ENCODE measurements around the gene PHF12. TPM values are rescaled to one million over a fixed set of nuclear protein-coding genes. Genes with fewer than 3 reads are reported as not detected.
"Not testable (repeated sequence)": the region's sequence is repeated elsewhere in the genome, so short reads cannot be mapped to it uniquely, and the experiment has no call there.

PHF12 gene
- total RNA-seq, 1 experiment from 2014 or later = 53.2 TPM

DNA sequence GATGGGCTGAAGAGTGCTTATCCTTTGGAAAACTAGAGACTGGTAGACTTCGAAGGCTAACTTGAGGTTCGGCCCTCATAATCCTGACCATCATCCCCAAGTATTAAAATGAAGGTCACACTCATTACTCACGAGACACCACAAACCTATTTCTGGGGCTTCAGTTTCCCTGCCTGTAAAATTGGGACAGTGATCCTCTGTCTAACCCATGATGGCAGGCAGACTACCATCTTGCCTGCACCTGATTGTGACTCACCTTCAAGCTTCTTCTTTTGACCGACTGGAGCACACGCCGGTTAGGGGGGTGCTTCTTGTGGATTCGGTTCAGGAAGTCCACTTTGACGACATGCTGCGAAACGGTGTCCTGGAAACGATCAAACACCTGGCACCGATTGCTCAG lies 34.3 kb downstream of the PHF12 start:
- Histone ChIP-seq H3K4me3 (ENCODE audit: insufficient read depth, low read depth, low read length) (no peak overlapping the region), H3K27me3 (ENCODE audit: control insufficient read depth, insufficient read depth, low read length) (no peaks in the 10 kb centered on the region), H3K36me3 (replicated peaks; ENCODE audit: control insufficient read depth, insufficient read depth, low read length) (peaks cover 70% of the 10 kb centered on the region)
- no peak for DNase-seq

DNA sequence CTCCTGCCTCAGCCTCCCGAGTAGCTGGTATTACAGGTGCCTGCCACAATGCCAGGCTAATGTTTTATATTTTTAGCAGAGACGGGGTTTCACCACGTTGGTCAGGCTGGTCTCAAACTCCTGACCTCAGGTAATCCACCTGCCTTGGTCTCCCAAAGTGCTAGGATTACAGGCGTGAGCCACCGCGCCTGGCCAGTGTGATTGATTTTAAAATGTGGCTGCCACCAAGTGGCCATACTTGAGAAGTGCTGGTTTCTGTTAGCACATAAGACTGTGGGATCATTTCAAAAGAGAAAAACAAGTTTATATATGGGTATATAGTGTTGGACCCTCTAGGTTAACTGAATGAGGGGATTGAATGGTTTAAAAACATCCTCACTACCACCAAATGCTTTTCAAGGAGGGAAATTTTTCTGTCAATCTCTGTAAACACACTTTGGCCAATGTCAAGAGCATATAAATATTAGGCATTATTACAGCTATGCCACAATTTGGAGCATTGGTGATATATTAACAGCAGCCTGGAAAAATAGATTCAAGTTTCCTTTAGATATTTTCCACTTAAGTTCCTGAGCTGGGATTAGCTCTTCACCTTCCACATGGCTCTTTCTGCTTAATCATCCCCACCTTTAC lies 34.9 kb downstream of the PHF12 start:
- H3K36me3 ChIP-seq (replicated peaks; ENCODE audit: control insufficient read depth, insufficient read depth, low read length) = peaks cover 70% of the 10 kb centered on the region
- DNase-seq = peak; percentile 57
- H3K4me3 ChIP-seq (ENCODE audit: insufficient read depth, low read depth, low read length) = no peak overlapping the region
- H3K27me3 ChIP-seq (ENCODE audit: control insufficient read depth, insufficient read depth, low read length) = no peaks in the 10 kb centered on the region

DNA sequence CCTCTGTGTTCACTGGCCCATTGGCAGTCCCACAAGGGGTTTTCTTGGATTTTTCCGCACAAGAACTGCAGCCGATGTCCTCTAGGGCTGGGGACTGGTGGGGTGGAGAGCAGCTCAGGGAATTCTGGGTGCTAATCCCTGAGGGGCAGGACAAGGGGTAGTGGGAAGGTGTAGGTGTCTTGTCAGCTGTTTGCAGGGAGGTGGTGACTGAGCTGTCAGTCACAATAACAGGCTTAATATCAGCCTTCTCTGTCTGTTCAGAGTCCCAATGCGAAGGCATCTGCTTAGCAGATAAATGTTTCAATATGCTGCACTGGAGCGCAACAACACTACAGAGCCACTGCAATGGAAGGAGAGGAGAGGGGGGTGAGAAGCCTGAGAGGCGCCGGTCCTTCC lies 38.4 kb downstream of the PHF12 start:
- no peaks in the 10 kb centered on the region for H3K27me3 ChIP-seq (ENCODE audit: control insufficient read depth, insufficient read depth, low read length)
- no peak for DNase-seq
- H3K36me3 ChIP-seq (replicated peaks; ENCODE audit: control insufficient read depth, insufficient read depth, low read length) = peaks cover 80% of the 10 kb centered on the region
- H3K4me3 ChIP-seq (ENCODE audit: insufficient read depth, low read depth, low read length) = no peak overlapping the region

DNA sequence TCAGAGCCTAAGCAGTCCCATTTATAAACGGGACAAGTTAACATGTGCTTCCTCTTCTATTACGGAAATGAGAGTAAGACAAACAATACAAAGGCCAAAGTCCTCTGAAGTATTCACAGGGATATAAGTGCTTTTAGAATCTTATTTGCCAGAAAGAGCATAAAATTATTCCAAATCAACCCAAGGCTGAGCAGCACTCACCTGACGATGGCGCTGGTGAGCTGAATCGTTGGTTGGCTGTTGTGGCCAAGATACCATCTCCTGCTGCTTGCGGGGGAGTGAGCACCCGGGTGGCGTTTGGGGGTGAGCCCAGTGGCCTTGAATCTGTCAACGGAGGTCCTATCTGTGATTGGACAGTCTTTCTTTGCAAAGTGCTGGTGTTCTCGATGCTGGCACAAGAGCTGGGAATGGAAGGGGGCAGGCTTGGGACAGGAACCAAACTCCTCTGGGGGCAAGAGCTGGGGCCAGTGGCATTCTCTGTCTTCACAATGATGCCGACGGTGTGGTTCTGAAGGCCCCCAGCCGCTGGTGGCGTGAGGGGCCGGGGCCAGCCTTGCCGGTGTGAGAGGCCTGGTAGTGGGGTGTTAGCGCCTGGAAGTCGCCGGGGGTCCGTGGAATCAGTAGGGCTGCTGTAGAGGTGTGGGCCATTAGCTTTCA lies 38.9 kb downstream of the PHF12 start:
- H3K27me3 ChIP-seq (ENCODE audit: control insufficient read depth, insufficient read depth, low read length) = no peaks in the 10 kb centered on the region
- DNase-seq = peak; percentile 57
- H3K4me3 ChIP-seq (ENCODE audit: insufficient read depth, low read depth, low read length) = no peak overlapping the region
- H3K36me3 ChIP-seq (replicated peaks; ENCODE audit: control insufficient read depth, insufficient read depth, low read length) = peaks cover 82% of the 10 kb centered on the region

DNA sequence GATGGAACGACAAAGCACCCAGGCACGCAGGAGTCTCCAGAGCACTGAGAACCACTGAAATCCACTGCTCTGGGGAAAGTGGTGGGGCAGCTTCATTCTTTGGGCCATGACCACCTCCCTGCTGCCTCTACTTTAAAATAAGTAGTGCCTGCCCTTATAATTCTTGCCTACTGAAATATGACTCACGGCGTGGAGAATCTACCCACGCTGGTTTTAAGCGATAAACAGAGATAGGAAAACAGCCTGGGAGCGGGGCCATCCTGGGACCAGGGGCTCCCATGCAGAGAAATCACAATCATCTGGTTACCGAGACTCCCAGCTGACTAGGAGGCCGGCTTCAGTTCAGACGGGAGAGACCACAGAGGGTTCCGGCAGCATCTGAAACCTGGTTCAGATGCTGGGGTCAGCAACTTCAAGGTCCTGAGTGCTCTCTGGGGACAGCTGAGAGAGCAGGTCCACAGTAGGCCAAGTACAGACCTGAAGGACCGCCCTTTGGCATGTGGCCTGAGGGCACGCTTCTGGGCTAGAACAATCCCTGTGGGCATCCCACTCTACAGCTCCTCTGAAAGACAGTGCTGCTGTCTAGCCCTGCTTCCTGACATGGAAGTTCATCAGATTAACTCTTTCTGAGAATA lies 39.8 kb downstream of the PHF12 start:
- no peak overlapping the region for H3K4me3 ChIP-seq (ENCODE audit: insufficient read depth, low read depth, low read length)
- peaks cover 84% of the 10 kb centered on the region for H3K36me3 ChIP-seq (replicated peaks; ENCODE audit: control insufficient read depth, insufficient read depth, low read length)
- H3K27me3 ChIP-seq (ENCODE audit: control insufficient read depth, insufficient read depth, low read length) = no peaks in the 10 kb centered on the region
- no peak for DNase-seq

DNA sequence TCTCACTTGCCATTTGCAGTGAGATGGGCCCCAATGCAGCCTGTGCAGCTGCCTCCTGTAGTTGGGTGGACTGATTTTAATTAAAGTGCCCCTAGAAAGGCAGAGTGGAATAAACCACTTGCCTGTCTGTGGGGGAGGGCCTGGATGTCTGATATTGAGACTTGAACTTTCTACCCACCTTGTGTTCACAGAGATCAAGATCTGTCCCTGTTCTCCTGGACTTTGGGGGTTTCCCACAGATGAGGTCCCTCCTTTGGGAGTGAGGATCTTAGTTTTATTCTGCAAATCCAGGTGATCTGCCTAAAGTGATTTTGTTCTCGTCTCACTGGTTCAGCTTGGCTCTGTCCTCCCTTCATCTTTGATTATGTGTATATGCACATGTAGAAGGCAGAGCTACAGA lies 40.8 kb downstream of the PHF12 start:
- Histone ChIP-seq H3K4me3 (ENCODE audit: insufficient read depth, low read depth, low read length) (no peak overlapping the region), H3K27me3 (ENCODE audit: control insufficient read depth, insufficient read depth, low read length) (no peaks in the 10 kb centered on the region), H3K36me3 (replicated peaks; ENCODE audit: control insufficient read depth, insufficient read depth, low read length) (peaks cover 84% of the 10 kb centered on the region)
- no peak for DNase-seq

DNA sequence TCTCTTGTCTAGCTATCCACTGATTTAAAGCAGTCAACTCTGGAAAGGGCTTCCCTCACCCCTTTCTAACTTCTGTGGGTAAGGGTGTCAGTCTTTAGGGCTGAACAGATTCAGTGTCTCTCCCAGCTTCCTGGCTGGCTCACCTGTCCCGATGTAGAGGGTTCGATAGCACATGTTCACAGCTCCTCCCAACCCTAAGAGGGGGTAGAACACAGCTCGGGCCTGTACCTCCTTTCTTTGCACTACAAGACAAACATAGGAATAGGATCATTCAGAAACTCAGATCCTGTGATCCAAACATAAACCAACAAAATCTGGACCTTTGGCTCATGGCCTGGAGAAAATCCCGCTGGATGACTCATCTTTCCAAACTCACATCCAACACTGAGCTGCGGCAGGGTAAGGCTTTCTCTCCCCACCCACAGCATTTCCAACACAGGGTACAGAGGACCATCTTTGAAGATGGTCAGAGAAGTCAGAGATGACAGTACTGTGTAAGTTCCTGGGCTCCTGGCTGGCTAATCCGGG lies 42.6 kb downstream of the PHF12 start:
- H3K4me3 ChIP-seq (ENCODE audit: insufficient read depth, low read depth, low read length) = no peak overlapping the region
- peaks cover 70% of the 10 kb centered on the region for H3K36me3 ChIP-seq (replicated peaks; ENCODE audit: control insufficient read depth, insufficient read depth, low read length)
- no peak for DNase-seq
- H3K27me3 ChIP-seq (ENCODE audit: control insufficient read depth, insufficient read depth, low read length) = no peaks in the 10 kb centered on the region

DNA sequence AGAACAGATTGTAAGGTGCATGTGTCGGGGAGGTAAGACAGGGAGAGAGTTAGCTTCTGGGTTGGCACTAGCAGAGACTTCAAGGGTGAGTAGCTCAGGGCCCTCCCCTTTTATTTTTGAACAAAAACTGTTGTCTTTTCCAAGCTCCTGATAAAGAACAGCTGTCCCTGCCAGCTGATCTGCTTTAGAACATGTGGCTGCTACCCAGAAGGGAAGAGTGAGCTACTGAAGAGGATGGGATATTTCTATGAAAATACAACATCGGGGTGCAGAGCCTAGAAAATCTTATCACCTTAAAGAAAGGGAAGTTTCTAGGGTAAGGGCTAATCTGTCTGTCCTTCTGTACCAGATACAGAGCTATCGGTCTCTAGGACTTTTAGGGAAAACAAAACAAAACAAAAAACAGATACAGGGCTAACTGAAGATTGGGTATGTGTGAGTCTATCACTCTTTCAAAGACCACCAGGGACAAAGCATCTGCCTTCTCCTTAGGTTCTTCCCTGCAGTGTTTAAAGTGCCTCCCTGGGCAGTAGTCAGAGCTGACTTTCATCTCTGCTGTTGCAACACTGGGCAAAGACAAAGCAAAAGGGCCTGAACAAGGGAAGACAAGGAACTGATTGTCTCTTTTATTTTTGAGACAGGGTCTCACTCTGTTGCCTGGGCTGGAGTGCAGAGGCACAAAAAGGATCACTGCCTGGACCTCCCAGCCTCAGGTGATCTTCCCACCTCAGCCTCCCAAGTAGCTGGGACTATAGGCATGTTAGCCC lies 43.4 kb downstream of the PHF12 start:
- Histone ChIP-seq H3K36me3 (replicated peaks; ENCODE audit: control insufficient read depth, insufficient read depth, low read length) (peaks cover 62% of the 10 kb centered on the region), H3K4me3 (ENCODE audit: insufficient read depth, low read depth, low read length) (no peak overlapping the region), H3K27me3 (ENCODE audit: control insufficient read depth, insufficient read depth, low read length) (no peaks in the 10 kb centered on the region)
- DNase-seq = no peak

DNA sequence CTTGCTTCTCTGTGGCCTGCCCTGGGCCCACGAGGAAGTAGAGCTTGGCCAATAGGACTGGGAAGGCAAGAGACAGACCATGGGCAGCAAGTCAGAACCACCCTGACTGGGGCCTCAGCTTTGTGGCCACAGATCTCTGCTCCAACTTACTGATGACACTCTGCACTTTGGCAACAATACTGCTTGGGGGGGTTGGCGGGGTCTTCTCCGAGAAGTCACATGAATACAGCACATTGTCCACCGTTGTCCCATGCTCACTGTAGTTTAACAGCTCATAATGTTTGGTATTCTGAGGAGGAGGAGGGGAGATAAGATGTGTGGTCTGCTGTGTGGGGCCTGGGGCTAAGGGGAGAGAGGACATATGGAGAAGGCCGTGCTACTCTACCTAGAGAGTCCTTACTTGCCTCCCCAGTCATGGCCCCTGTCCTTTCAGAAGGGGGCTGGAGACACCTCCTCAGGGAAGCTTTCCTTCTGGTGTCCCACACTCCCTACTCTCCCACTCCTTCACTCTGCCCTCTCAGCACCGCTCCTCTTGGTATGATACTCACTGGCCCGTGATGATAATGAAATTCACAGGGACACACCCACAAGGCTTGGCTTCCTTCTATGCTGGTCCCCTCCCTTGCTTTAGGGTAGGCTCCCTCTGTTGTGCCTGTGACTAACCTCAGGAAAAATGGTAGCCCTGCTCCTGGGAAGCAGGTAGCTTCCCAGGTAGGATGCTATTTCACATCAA lies 44.4 kb downstream of the PHF12 start:
- H3K36me3 ChIP-seq (replicated peaks; ENCODE audit: control insufficient read depth, insufficient read depth, low read length) = peaks cover 53% of the 10 kb centered on the region
- no peak for DNase-seq

DNA sequence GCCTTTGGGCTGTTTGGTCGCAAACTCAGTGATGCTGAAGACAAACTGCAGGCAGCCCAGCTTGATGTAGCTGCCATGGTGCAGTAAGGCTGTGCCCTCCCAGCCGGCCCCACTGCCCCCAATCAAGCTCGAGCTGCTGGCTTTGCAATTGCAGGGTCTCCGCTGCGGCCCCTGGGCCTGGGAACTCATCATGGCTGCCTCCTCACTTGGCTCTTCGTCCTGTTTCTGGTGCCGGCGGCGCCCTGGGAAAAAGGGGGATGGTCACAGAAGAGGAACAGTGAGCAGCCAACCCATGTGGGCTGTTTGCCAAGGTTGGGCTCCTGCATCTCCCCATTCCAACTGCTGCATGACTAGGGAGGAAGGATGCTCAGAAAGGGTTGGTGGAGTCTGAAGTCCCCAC lies 45.0 kb downstream of the PHF12 start:
- Histone ChIP-seq H3K4me3 (ENCODE audit: insufficient read depth, low read depth, low read length) (no peak overlapping the region), H3K27me3 (ENCODE audit: control insufficient read depth, insufficient read depth, low read length) (no peaks in the 10 kb centered on the region; the same call in 1 of the 2 replicates), H3K36me3 (replicated peaks; ENCODE audit: control insufficient read depth, insufficient read depth, low read length) (peaks cover 47% of the 10 kb centered on the region)
- no peak for DNase-seq

More for the DNA sequence above, 44.4 kb downstream of the PHF12 start:
- H3K27me3 ChIP-seq (ENCODE audit: control insufficient read depth, insufficient read depth, low read length) = no peaks in the 10 kb centered on the region; the same call in 1 of the 2 replicates
- no peak overlapping the region for H3K4me3 ChIP-seq (ENCODE audit: insufficient read depth, low read depth, low read length)

DNA sequence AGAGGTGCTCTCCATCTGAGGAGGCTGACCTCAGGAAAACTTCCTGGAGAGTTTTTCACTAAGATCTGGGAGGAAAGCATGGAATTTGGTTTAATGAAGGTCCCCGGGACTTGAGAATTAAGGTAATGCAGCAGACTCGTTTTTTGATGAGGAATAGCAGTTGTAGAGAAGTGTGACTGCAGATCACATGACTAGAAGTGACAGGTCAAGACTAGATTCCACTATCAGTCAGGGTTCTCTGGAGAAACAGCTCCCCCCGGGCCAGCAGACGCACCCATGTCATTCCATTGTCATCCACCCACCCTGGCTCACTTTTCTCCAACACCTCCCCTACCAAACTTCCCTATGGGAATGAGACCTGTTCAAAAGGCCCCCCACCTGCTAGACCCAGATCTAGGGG lies 46.5 kb downstream of the PHF12 start:
- Histone ChIP-seq H3K36me3 (replicated peaks; ENCODE audit: control insufficient read depth, insufficient read depth, low read length) (peaks cover 34% of the 10 kb centered on the region), H3K27me3 (ENCODE audit: control insufficient read depth, insufficient read depth, low read length) (no peaks in the 10 kb centered on the region; the same call in 1 of the 2 replicates), H3K4me3 (ENCODE audit: insufficient read depth, low read depth, low read length) (no peak overlapping the region)
- DNase-seq = no peak

DNA sequence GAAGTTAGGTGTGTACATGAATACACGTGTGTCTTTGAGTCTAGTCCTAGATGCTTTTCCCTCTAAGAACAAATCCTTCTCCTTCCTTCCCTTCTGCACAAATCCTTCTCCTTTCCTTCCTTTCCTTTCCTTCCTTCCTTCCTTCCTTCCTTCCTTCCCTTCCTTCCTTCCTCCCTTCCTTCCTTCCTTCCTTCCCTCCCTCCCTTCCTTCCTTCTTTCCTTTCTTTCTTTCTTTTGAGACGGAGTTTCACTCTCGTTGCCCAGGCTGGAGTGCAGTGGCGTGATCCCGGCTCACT lies 47.8 kb downstream of the PHF12 start:
- not testable (repeated sequence) for H3K27me3 ChIP-seq (ENCODE audit: control insufficient read depth, insufficient read depth, low read length); H3K4me3 ChIP-seq (ENCODE audit: insufficient read depth, low read depth, low read length); DNase-seq
- H3K36me3 ChIP-seq (replicated peaks; ENCODE audit: control insufficient read depth, insufficient read depth, low read length) = peaks cover 25% of the 10 kb centered on the region

DNA sequence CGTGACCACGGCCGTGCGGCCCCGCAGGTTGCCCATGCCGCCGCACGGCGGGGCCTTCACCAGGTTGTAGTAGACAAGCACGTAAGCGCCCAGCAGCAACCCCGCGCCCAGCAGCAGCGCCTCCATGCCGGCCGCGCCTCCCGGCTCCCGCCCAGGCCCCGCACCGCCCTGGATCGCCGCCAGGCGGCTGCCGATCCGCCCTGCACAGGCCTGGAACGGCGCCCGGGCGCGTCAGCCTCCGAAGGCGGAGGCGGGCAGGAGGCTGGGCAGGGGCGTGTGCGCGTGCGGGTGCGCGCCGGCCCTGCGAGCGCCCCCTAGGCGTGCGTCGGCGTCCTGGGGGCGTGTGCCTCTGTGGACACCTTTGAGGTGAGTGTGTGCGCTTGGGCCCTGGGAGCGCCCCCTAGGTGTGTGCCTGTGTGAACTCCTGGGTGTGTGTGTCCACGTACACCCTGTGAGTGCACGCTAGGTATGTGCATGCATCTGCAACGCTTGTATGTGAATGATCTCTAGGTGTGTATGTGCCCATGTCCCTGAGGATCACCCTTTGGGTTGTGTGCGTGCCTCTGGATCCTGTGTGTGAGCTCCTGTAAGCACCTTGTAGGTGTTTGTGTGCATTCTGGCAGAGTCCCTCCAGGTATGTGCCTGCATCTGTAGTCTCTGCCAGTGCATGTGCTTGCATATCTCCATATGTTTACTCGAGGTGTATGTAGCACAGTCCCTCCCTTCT lies 48.3 kb downstream of the PHF12 start, which contains the start of gene DHRS13:
DHRS13 (minus strand) TSS at position 261 of the 727 bp plus-strand sequence; CDS start at position 126, 135 bp downstream.
- H3K27me3 ChIP-seq (ENCODE audit: control insufficient read depth, insufficient read depth, low read length) = no peaks in the 10 kb centered on the region; the same call in 1 of the 2 replicates
- peak; percentile 98 for DNase-seq
- H3K4me3 ChIP-seq (ENCODE audit: insufficient read depth, low read depth, low read length) = peak within 1 kb of the TSS; percentile 72
- peaks cover 21% of the 10 kb centered on the region for H3K36me3 ChIP-seq (replicated peaks; ENCODE audit: control insufficient read depth, insufficient read depth, low read length)
